Measurements from ENCODE around the gene FCMR.
"Not testable (repeated sequence)": the region's sequence is repeated elsewhere in the genome, so short reads cannot be mapped to it uniquely, and the experiment has no call there.

Gene FCMR

DNA sequence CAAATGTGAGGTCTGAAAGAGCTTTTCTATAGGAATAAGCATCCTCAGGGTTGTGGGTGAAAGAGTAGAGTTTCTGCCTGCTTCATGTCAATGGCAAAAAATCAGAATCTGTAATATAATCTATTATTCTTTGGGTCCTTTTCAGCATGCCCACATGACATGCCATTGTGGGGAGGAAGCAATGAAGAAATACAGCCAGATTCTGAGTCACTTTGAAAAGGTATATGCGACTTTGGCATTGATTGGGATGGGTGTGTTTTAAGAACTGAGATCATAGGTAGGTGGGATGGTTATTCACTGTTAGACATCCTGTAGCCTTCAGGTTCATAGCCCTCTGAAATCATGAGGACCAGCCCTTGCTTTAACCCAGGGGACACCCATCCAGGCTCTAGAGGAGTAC, 54.5 kb downstream of the FCMR start:
- no peak for DNase-seq

DNA sequence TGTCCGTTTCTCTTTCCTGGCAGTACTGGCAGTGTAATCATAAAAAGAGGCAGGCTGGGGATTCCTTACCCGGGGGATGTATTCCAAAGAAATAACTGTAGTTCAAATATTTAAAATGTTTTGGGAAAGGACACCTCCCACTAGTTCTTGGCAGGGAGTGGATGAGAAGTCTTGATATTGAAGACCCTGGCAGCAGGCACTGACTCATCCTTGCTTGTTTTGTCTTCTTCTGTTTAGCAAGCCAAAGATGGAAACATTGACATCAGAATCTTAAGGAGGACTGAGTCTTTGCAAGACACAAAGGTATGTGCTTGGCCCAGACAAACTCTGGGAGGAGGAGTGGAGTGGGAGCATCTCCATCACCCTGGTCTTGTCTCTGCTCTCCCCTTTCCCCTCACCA, 55.7 kb downstream of the FCMR start:
- DNase-seq, result no peak

- DNase-seq, result peak; percentile 18
These were observed 56.6 kb downstream of the FCMR start, which contains the start of gene IL20 for GRCh38 chr1:206864939-206865671. TSS of gene IL20 (plus strand) at chr1:206865623. CDS start at chr1:206865853, 230 bp downstream.

- DNase-seq, result no peak
These were observed 58.5 kb downstream of the FCMR start for GRCh38 chr1:206863266-206863665.

DNA sequence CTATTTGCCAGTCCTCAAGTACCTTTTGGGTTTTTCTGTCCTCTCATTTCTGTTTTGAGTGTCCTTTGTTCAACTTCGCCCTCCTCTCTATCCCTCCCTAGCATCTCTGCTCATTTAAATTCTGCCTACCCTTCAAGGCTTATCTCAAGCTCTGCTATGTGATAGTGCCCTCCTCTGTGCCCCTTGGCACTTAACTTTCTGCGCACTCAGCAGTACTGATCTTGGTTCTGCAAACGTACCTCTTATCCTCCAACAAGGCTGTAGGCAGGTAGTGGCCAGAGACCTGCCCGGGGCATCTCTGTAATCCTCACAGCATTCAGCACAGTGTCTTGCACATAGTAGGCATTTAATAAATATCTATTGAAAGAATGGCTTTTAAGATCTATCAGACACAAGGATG, 61.6 kb downstream of the FCMR start:
- no peak for DNase-seq

GRCh38 chr1:206859082-206859521, 62.6 kb downstream of the FCMR start:
- no peak for DNase-seq

- DNase-seq, result no peak
These were observed 64.9 kb downstream of the FCMR start for GRCh38 chr1:206856674-206857464.

DNA sequence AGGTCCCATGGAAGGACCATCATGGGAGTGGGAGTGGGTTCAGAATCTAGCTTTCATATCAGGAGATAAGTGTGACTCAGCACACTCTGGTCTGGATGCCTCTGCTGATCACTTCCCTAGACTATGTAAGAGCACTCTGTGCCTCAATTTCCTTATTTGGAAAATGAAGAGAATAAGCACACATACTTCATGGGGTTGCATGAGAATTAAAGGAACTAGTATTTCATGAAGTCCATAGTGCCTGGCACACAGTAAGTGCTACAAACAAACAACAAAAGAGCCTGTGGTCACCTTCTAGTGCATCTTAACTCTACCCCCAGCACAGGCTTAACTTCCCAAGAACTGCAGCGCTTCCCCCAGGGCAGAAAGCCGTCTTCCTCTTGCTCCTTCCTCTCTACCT, 65.9 kb downstream of the FCMR start:
- DNase-seq, result no peak

DNA sequence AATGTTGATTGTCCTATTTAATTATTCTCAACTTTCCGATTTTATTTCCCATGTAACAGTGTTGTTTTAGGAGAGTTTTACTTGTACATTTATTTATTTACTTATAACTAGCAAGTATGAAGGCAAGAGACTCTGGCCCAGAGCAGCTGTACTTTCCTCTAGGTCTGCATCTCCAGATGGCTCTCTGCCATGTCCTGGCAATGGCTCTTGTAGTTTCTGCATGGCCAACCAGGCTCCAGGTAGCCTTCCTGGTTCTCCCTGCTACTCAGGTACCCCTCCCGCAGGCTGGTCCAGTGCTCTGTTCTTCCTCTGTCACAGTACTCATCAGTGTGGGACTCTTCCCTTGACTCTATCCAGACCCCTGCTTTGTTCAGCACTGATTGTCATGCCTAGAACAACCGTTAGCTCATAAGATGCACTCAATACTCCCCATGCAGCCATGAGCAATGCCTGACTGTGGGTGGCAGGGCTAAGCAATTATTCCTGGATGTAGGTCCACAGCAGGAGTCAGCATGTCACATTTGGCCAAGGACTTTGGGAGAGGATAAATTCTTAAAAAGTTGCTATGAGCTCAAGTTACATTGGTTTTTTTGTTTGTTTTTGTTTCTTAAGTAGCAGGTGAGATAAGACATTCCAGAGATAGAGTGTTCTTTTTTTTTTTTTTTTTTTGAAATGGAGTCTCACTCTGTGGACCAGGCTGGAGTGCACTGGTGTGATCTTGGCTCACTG, 67.2 kb downstream of the FCMR start:
- DNase-seq, result no peak

GRCh38 chr1:206853696-206854095, 68.0 kb downstream of the FCMR start:
- not testable (repeated sequence) for DNase-seq
